A673 (cell line): ENCODE measurements around the gene SLC16A10. TPM values are rescaled to one million over a fixed set of nuclear protein-coding genes. Genes with fewer than 3 reads are reported as not detected.

Experiments
- BruUV-seq: library from RNA; stranded (reverse); fragments of 400-500 nt; replicated peaks from 2 replicates; lab custom pipeline; 2021; lab: Mats Ljungman, UMichigan
- CTCF ChIA-PET: fragments of 300-600 bp; sonication (Branson Sonifier 250); formaldehyde crosslinking; loops from one replicate; lab custom pipeline; 2022; ENCODE audit warnings: antibody characterized with exemption; lab: Charles Lee
- POLR2A ChIA-PET: fragments of 300-600 bp; sonication (Branson Sonifier 250); formaldehyde crosslinking; loops from one replicate; lab custom pipeline; 2022; ENCODE audit warnings: antibody characterized with exemption; ENCODE audit not compliant: low non-redundant PET; lab: Charles Lee
- DNase-seq: peaks from one replicate; pipeline ENCODE4 v3.0.0-alpha.2; 2015; ENCODE audit warnings: low spot score
- H3K27ac ChIP-seq: fragments of 200-600 bp; sonication (generic); 2 replicates; pipeline ENCODE4 v1.5.1; 2016; ENCODE audit warnings: mixed run types, low read depth, mild to moderate bottlenecking, mixed read lengths, antibody characterized with exemption, low read length; ENCODE audit not compliant: poor library complexity, severe bottlenecking
- H3K27me3 ChIP-seq: fragments of 200-600 bp; sonication (generic); replicated peaks from 2 replicates; pipeline ENCODE4 v1.6.1; 2017; ENCODE audit warnings: mixed run types, low read depth, mild to moderate bottlenecking, mixed read lengths, antibody characterized with exemption, low read length; ENCODE audit not compliant: insufficient read depth, poor library complexity
- H3K36me3 ChIP-seq: fragments of 200-600 bp; sonication (generic); 2 replicates; pipeline ENCODE4 v1.6.1; 2016; ENCODE audit warnings: mixed run types, mild to moderate bottlenecking, mixed read lengths, antibody characterized with exemption, low read length; ENCODE audit not compliant: insufficient read depth, poor library complexity, severe bottlenecking
- H3K4me1 ChIP-seq: fragments of 200-600 bp; sonication (generic); 2 replicates; pipeline ENCODE4 v1.6.1; 2017; ENCODE audit warnings: mixed run types, mild to moderate bottlenecking, mixed read lengths, antibody characterized with exemption, low read length; ENCODE audit not compliant: insufficient read depth, poor library complexity, severe bottlenecking
- H3K4me3 ChIP-seq: fragments of 200-600 bp; sonication (generic); 2 replicates; pipeline ENCODE4 v1.5.1; 2016; ENCODE audit warnings: low read depth, mixed run types, mild to moderate bottlenecking, mixed read lengths, low read length; ENCODE audit not compliant: poor library complexity, severe bottlenecking
- H3K9me3 ChIP-seq: fragments of 200-600 bp; sonication (generic); 2 replicates; pipeline ENCODE4 v1.6.1; 2016; ENCODE audit warnings: mixed run types, low read depth, mild to moderate bottlenecking, mixed read lengths, antibody characterized with exemption, low read length; ENCODE audit not compliant: poor library complexity, severe bottlenecking
- CTCF ChIP-seq: fragments of 300-800, 200-600 bp; sonication (generic); conservative IDR thresholded peaks from 2 replicates; pipeline ENCODE4 v1.5.1; 2017; ENCODE audit warnings: low read depth, mild to moderate bottlenecking, antibody characterized with exemption, low read length, moderate library complexity, mixed read lengths
- EZH2 ChIP-seq: fragments of 200-600 bp; sonication (generic); IDR thresholded peaks from 2 replicates; pipeline ENCODE4 v1.6.1; 2017; ENCODE audit warnings: borderline replicate concordance, low read depth, mild to moderate bottlenecking, mixed read lengths, antibody characterized with exemption, low read length; ENCODE audit not compliant: poor library complexity, severe bottlenecking
- intact Hi-C: fragments of 100-400 bp; cut with micrococcal nuclease; formaldehyde crosslinking; loops from one replicate; pipeline ENCODE4 v1.10.0; 2022; ENCODE audit not compliant: unreplicated experiment
- total RNA-seq: library from RNA; stranded (reverse); gene quantifications from 2 replicates; pipeline ENCODE4 v1.2.3, GENCODE V29; 2021

SLC16A10 gene
- total RNA-seq, 1 experiment from 2014 or later: 7.9 TPM

- Histone ChIP-seq H3K9me3 (no peaks in the 10 kb centered on the region), H3K4me3 (no peak overlapping the region), H3K4me1 (no peaks in the 10 kb centered on the region), H3K27me3 (no peaks in the 10 kb centered on the region), H3K27ac (no peak overlapping the region), H3K36me3 (peaks cover 18% of the 10 kb centered on the region)
- intact Hi-C loops: no loop called here
- POLR2A ChIA-PET: no interaction called here
- CTCF ChIA-PET: no interaction called here
- no TSS peak for BruUV-seq
- TF ChIP-seq CTCF (no peak), EZH2 (no peak)
- DNase-seq: no peak
These were observed 178.5 kb downstream of the SLC16A10 start for GRCh38 chr6:111265842-111266241.

GRCh38 chr6:111266276-111266675 lies 179.0 kb downstream of the SLC16A10 start:
- intact Hi-C loops: no loop called here
- ChIA-PET POLR2A (interaction anchor here (0.6 kb wide), 1 partner anchor 457 kb away, joined by 3 read pairs; no protein-coding TSS in a partner anchor), CTCF (no interaction called here)
- no peak overlapping the region for H3K27ac ChIP-seq
- no peak for DNase-seq
- no peak for TF ChIP-seq CTCF
- TF ChIP-seq EZH2: no peak
- H3K36me3 ChIP-seq: peaks cover 18% of the 10 kb centered on the region
- BruUV-seq: no TSS peak
- no peaks in the 10 kb centered on the region for H3K27me3 ChIP-seq
- no peaks in the 10 kb centered on the region for H3K9me3 ChIP-seq
- no peaks in the 10 kb centered on the region for H3K4me1 ChIP-seq
- no peak overlapping the region for H3K4me3 ChIP-seq

GRCh38 chr6:111267764-111268333 lies 180.5 kb downstream of the SLC16A10 start:
- Histone ChIP-seq H3K27me3 (no peaks in the 10 kb centered on the region), H3K27ac (no peak overlapping the region), H3K9me3 (no peaks in the 10 kb centered on the region), H3K4me1 (no peaks in the 10 kb centered on the region), H3K36me3 (peaks cover 18% of the 10 kb centered on the region), H3K4me3 (no peak overlapping the region)
- intact Hi-C loops: no loop called here
- POLR2A ChIA-PET: no interaction called here
- CTCF ChIA-PET: no interaction called here
- no peak for DNase-seq
- BruUV-seq: no TSS peak
- no peak for TF ChIP-seq EZH2
- no peak for TF ChIP-seq CTCF
